Activated B cell treated with CpG ODN at 0.5 μM for 24 hours (primary cell): ENCODE measurements around the gene CHMP4B. TPM values are rescaled to one million over a fixed set of nuclear protein-coding genes. Genes with fewer than 3 reads are reported as not detected.
"Not testable (repeated sequence)": the region's sequence is repeated elsewhere in the genome, so short reads cannot be mapped to it uniquely, and the experiment has no call there.

ENCODE experiments used
- ATAC-seq: fragments of 200-7000 bp; cut with Tn5 transposase; one replicate; pipeline ENCODE4 v1.10.0; 2021; ENCODE audit warnings: low read depth, mild to moderate bottlenecking, moderate library complexity
- CTCF ChIA-PET: fragments of 350-600 bp; sonication (Branson Sonifier 250); formaldehyde crosslinking; loops from one replicate; lab custom pipeline; 2021; ENCODE audit warnings: antibody characterized with exemption; lab: Charles Lee
- POLR2A ChIA-PET: fragments of 350-600 bp; sonication (Branson Sonifier 250); formaldehyde crosslinking; loops from one replicate; lab custom pipeline; 2021; ENCODE audit warnings: antibody characterized with exemption; lab: Charles Lee
- DNase-seq: peaks from one replicate; pipeline ENCODE4 v3.0.0; 2022
- H3K27ac Mint-ChIP-seq: one replicate; pipeline ENCODE4 v1.8.0; 2020; ENCODE audit warnings: mixed read lengths
- H3K27me3 Mint-ChIP-seq: one replicate; pipeline ENCODE4 v1.8.0; 2021; ENCODE audit warnings: mixed read lengths
- H3K36me3 Mint-ChIP-seq: one replicate; pipeline ENCODE4 v1.8.0; 2021; ENCODE audit warnings: low read depth, mixed read lengths
- H3K4me1 Mint-ChIP-seq: one replicate; pipeline ENCODE4 v1.8.0; 2021; ENCODE audit warnings: mixed read lengths
- H3K4me3 Mint-ChIP-seq: one replicate; pipeline ENCODE4 v1.8.0; 2020; ENCODE audit warnings: mild to moderate bottlenecking, mixed read lengths
- H3K9me3 Mint-ChIP-seq: one replicate; pipeline ENCODE4 v1.8.0; 2020; ENCODE audit warnings: mixed read lengths
- intact Hi-C: fragments of 100-400 bp; cut with micrococcal nuclease; formaldehyde crosslinking; loops from one replicate; pipeline ENCODE4 v1.15.1; 2024
- total RNA-seq: library from RNA; stranded (reverse); gene quantifications from 2 replicates; pipeline ENCODE4 v1.2.3, GENCODE V29; 2022
- TF ChIP-seq, protein P1 (sequence below): fragments of 200-600 bp; IDR thresholded peaks from one replicate; pipeline ENCODE4 v1.8.0; 2022; ENCODE audit warnings: antibody characterized with exemption, mild to moderate bottlenecking

Gene CHMP4B
- total RNA-seq, 1 donor from 2014 or later = 116 TPM

GRCh38 chr20:33791540-33791939, 19.6 kb upstream of the CHMP4B start:
- TF ChIP-seq, protein P1, sequence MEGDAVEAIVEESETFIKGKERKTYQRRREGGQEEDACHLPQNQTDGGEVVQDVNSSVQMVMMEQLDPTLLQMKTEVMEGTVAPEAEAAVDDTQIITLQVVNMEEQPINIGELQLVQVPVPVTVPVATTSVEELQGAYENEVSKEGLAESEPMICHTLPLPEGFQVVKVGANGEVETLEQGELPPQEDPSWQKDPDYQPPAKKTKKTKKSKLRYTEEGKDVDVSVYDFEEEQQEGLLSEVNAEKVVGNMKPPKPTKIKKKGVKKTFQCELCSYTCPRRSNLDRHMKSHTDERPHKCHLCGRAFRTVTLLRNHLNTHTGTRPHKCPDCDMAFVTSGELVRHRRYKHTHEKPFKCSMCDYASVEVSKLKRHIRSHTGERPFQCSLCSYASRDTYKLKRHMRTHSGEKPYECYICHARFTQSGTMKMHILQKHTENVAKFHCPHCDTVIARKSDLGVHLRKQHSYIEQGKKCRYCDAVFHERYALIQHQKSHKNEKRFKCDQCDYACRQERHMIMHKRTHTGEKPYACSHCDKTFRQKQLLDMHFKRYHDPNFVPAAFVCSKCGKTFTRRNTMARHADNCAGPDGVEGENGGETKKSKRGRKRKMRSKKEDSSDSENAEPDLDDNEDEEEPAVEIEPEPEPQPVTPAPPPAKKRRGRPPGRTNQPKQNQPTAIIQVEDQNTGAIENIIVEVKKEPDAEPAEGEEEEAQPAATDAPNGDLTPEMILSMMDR = no peak
- no peak for ATAC-seq
- peaks cover 12% of the 10 kb centered on the region for H3K36me3 Mint-ChIP-seq
- H3K4me3 Mint-ChIP-seq = no peak overlapping the region
- POLR2A ChIA-PET = interaction anchor here (1.2 kb wide), 1 partner anchor 202 kb away, joined by 4 read pairs; the partner anchor contains the start of gene RALY
- no peaks in the 10 kb centered on the region for H3K27me3 Mint-ChIP-seq
- CTCF ChIA-PET = interaction anchor here (1.0 to 2.0 kb wide), 8 partner anchors 22 to 338 kb away, joined by 3 to 11 read pairs (median 3); partner anchors contain the start of gene ZNF341
- no peak overlapping the region for H3K27ac Mint-ChIP-seq
- H3K9me3 Mint-ChIP-seq = no peaks in the 10 kb centered on the region
- H3K4me1 Mint-ChIP-seq = peaks cover 20% of the 10 kb centered on the region
- no peak for DNase-seq
- intact Hi-C loops = no loop called here

DNA sequence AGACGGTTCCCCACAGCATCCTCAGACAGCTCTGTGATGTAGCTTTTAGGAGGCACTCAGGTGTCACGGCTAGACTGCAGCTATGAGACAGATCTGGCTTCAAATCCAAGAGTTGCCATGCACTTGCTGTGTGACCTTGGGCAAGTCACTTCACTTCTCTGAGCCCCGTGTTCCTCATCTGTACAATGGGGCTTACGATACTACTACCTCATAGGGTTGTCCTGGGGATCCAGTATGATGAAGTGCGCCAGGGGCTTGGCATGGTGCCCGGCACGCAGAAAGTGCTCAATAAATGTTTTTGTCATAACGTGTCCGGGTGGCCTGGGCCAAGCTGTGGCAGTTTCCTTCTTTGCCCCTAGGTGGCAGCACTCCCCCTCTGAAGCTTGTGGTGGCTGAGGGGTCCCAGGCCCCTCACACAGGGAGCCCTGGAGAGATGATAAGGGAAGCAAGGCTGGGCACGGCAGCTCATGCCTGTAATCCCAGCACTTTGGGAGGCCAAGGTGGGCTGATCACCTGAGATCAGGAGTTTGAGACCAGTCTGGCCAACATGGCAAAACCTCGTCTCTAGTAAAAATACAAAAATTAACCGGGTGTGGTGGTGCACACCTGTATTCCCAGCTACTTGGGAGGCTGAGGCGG, 19.1 kb upstream of the CHMP4B start:
- ATAC-seq (peak; percentile 90), DNase-seq (peak; percentile 55)
- Mint-ChIP-seq H3K27ac (peak overlapping the region; percentile 35), H3K4me1 (peaks cover 16% of the 10 kb centered on the region), H3K9me3 (no peaks in the 10 kb centered on the region), H3K36me3 (peaks cover 12% of the 10 kb centered on the region), H3K27me3 (no peaks in the 10 kb centered on the region), H3K4me3 (no peak overlapping the region)
- TF ChIP-seq, protein P1 = peak; percentile 56
- ChIA-PET POLR2A (interaction anchor here (0.6 to 1.2 kb wide), 3 partner anchors 17 to 201 kb away, joined by 4 to 5 read pairs (median 4); partner anchors contain the start of gene RALY), CTCF (interaction anchor here (0.8 to 2.9 kb wide), 11 partner anchors 22 to 337 kb away, joined by 3 to 11 read pairs (median 3); partner anchors contain the start of genes ACTL10 and ZNF341)
- intact Hi-C loops = loop anchor here (1.0 to 2.0 kb wide), 4 partner anchors 13 to 277 kb away; partner anchors contain the start of gene CHMP4B

DNA sequence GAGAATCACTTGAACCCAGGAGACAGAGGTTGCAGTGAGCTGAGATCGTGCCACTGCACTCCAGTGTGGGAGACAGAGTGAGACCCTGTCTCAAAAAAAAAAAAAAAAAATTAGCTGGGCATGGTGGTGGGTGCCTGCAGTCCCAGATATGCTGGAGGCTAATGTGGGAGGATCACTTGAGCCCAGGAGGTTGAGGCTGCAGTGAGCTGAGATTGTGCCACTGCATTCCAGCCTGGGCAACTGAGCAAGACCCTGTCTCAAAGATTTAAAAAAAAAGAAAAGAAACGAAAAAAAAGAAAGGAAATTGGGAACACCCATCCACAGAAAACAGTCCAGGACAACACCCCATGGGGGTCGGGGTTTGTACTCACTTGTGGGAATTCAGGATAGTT, 18.6 kb upstream of the CHMP4B start:
- Mint-ChIP-seq H3K4me1 (peaks cover 11% of the 10 kb centered on the region), H3K36me3 (peaks cover 12% of the 10 kb centered on the region)
- intact Hi-C loops = loop anchor here (1.0 to 2.0 kb wide), 4 partner anchors 14 to 277 kb away; partner anchors contain the start of gene CHMP4B
- DNase-seq, H3K9me3 Mint-ChIP-seq, H3K27ac Mint-ChIP-seq, H3K27me3 Mint-ChIP-seq, ATAC-seq, H3K4me3 Mint-ChIP-seq: not testable (repeated sequence)
- ChIA-PET CTCF (interaction anchor here (0.8 to 2.9 kb wide), 10 partner anchors 21 to 333 kb away, joined by 3 to 11 read pairs (median 3); partner anchors contain the start of gene ACTL10), POLR2A (interaction anchor here (0.6 to 1.2 kb wide), 3 partner anchors 17 to 201 kb away, joined by 4 to 5 read pairs (median 4); partner anchors contain the start of gene RALY)

- no peaks in the 10 kb centered on the region for H3K27me3 Mint-ChIP-seq
- H3K9me3 Mint-ChIP-seq = no peaks in the 10 kb centered on the region
- no peak for DNase-seq
- CTCF ChIA-PET = interaction anchor here (0.8 to 2.9 kb wide), 7 partner anchors 19 to 276 kb away, joined by 3 to 11 read pairs (median 4); partner anchors contain the start of gene ACTL10
- H3K4me1 Mint-ChIP-seq = peaks cover 8% of the 10 kb centered on the region
- intact Hi-C loops = loop anchor here (2.0 kb wide), 2 partner anchors 14 to 18 kb away; partner anchors contain the start of gene CHMP4B
- TF ChIP-seq, protein P1 = no peak
- H3K4me3 Mint-ChIP-seq = no peak overlapping the region
- peaks cover 12% of the 10 kb centered on the region for H3K36me3 Mint-ChIP-seq
- POLR2A ChIA-PET = interaction anchor here (0.7 to 1.2 kb wide), 3 partner anchors 18 to 200 kb away, joined by 3 to 4 read pairs (median 4); partner anchors contain the start of genes CHMP4B and RALY
- ATAC-seq = no peak
- no peak overlapping the region for H3K27ac Mint-ChIP-seq
These were observed 17.9 kb upstream of the CHMP4B start for GRCh38 chr20:33793011-33793931.

- ChIA-PET POLR2A (no interaction called here), CTCF (no interaction called here)
- intact Hi-C loops = no loop called here
- Mint-ChIP-seq H3K9me3 (no peaks in the 10 kb centered on the region), H3K36me3 (peaks cover 2% of the 10 kb centered on the region), H3K4me1 (peaks cover 6% of the 10 kb centered on the region), H3K4me3 (no peak overlapping the region), H3K27ac (no peak overlapping the region), H3K27me3 (no peaks in the 10 kb centered on the region)
- ATAC-seq = no peak
- TF ChIP-seq, protein P1 = no peak
- no peak for DNase-seq
These were observed 14.8 kb upstream of the CHMP4B start for GRCh38 chr20:33796263-33796906.
